Right lobe of liver (tissue), 6 donors: ENCODE results near the gene TTC7B. TPM values are rescaled to one million over a fixed set of nuclear protein-coding genes. Genes with fewer than 3 reads are reported as not detected.

ENCODE experiments used
- ATAC-seq, 4 donors: fragments of 200-7000 bp; cut with Tn5 transposase; one replicate each; pipeline ENCODE4 v1.9.1; 2020; ENCODE audit warnings: mild to moderate bottlenecking in 4 of 4, moderate library complexity in 4 of 4
- DNase-seq, 3 donors: peaks; one replicate each; pipeline ENCODE4 v3.0.0-alpha.2; 2020
- H3K27ac ChIP-seq, 3 donors: fragments of 200-600 bp; one replicate each; pipeline ENCODE4 v1.8.0; 2022
- H3K27me3 ChIP-seq, 2 donors: fragments of 200-600 bp; one replicate each; pipeline ENCODE4 v1.8.0; 2022
- H3K36me3 ChIP-seq, 4 donors: fragments of 200-600 bp; sonication (generic) in 1 of 4; one replicate each; pipeline versions ENCODE4 v1.5.1 to v1.8.0; 2017 to 2022; ENCODE audit warnings: control low read depth in 1 of 4
- H3K4me1 ChIP-seq, 4 donors: fragments of 200-600 bp; sonication (generic) in 1 of 4; one replicate each; pipeline versions ENCODE4 v1.5.1 to v1.8.0; 2017 to 2022; ENCODE audit warnings: control low read depth in 1 of 4
- H3K4me3 ChIP-seq, 3 donors: fragments of 200-600 bp; one replicate each; pipeline ENCODE4 v1.8.0; 2022
- H3K9me3 ChIP-seq, 4 donors: fragments of 200-600 bp; sonication (generic) in 1 of 4; one replicate each; pipeline versions ENCODE4 v1.5.1 to v1.8.0; 2017 to 2022; ENCODE audit warnings: control low read depth in 1 of 4
- POLR2A ChIP-seq: fragments of 450-650 bp; IDR thresholded peaks from one replicate; pipeline ENCODE4 v1.6.1; 2017; ENCODE audit warnings: antibody characterized with exemption, mild to moderate bottlenecking
- WGBS: methylation state at CpG from one replicate; pipeline ENCODE4 v1.1.6; 2018; ENCODE audit warnings: low coverage, low lambda C conversion rate; ENCODE audit not compliant: insufficient coverage; ENCODE audit errors: missing lambda C conversion rate; 5-methylcytosine and 5-hydroxymethylcytosine counted together
- intact Hi-C, 2 donors: fragments of 100-400 bp; cut with DNase I; formaldehyde crosslinking; loops; one replicate each; pipeline versions ENCODE4 v1.11.2 to v1.14.1; 2022
- total RNA-seq, 6 experiments: library from RNA; depleted of rRNA in 2 of 6; stranded (reverse); fragments of >200 nt in 2 of 6; fragmentation: NEBNext Ultra II Directional in 3 of 6; extraction: Animal tissue kit (Norgen Biotek cat#: 25700) in 3 of 6; gene quantifications; one replicate each; pipeline versions ENCODE4 v1.1.0 to v1.2.4, GENCODE V29; 2016 to 2023
- TF ChIP-seq, protein P1 (sequence below), 4 donors: fragments of 200-600 bp in 3 of 4; fragments of 450-650 bp in 1 of 4; IDR thresholded peaks; one replicate each; pipeline versions ENCODE4 v1.5.1 to v1.8.0; 2016 to 2022; ENCODE audit warnings: antibody characterized with exemption in 4 of 4, mild to moderate bottlenecking in 2 of 4
- donor health status: DM: no; HTN: yes; CAD: no.
- donor health status: DM: no; HTN: no; CAD: no.
- donor health status: DM: no; HTN: no; CAD: no.
- donor health status: DM: no; HTN: yes; CAD: no.
- donor health status: DM: no; HTN: yes; CAD: no.

The TTC7B gene
- total RNA-seq, 6 experiments from 2014 or later, result 18.4 to 56.1 (median 37.5) TPM

DNA sequence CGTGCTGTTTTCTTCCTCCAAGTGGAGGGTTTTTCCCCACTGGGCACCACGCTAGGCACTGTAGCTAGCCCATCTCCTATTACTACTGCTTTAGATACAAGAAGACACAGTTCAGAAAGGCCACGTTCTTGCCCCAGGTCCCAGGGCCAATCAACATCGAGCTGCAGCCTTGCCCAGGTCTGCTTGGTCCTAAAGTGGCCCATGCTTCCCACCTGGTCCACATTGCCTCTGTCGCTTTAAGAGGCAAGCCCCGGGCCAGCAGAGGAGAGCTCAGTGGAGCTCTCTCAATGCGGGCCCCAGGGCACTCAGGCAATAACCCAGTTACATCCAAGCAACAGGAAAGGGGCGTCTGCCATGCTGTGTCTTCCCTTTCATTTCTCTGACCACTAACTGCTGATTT lies 271.3 kb downstream of the TTC7B start:
- H3K9me3 ChIP-seq, result no peaks in the 10 kb centered on the region
- no peak overlapping the region for H3K4me3 ChIP-seq
- H3K36me3 ChIP-seq, result peaks cover 0 to 3% (median 0%) of the 10 kb centered on the region in 4 donors
- DNase-seq (no peak), ATAC-seq (no peak)
- WGBS, result 89% methylated on average over 3 of the region's 8 CpGs
- intact Hi-C loops, result no loop called here
- no peak overlapping the region for H3K27ac ChIP-seq
- no peaks in the 10 kb centered on the region for H3K4me1 ChIP-seq
- TF ChIP-seq, protein P1, sequence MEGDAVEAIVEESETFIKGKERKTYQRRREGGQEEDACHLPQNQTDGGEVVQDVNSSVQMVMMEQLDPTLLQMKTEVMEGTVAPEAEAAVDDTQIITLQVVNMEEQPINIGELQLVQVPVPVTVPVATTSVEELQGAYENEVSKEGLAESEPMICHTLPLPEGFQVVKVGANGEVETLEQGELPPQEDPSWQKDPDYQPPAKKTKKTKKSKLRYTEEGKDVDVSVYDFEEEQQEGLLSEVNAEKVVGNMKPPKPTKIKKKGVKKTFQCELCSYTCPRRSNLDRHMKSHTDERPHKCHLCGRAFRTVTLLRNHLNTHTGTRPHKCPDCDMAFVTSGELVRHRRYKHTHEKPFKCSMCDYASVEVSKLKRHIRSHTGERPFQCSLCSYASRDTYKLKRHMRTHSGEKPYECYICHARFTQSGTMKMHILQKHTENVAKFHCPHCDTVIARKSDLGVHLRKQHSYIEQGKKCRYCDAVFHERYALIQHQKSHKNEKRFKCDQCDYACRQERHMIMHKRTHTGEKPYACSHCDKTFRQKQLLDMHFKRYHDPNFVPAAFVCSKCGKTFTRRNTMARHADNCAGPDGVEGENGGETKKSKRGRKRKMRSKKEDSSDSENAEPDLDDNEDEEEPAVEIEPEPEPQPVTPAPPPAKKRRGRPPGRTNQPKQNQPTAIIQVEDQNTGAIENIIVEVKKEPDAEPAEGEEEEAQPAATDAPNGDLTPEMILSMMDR (IDR thresholded peaks at IDR 0.05), result no peak
- no peak for TF ChIP-seq POLR2A
- no peaks in the 10 kb centered on the region for H3K27me3 ChIP-seq

DNA sequence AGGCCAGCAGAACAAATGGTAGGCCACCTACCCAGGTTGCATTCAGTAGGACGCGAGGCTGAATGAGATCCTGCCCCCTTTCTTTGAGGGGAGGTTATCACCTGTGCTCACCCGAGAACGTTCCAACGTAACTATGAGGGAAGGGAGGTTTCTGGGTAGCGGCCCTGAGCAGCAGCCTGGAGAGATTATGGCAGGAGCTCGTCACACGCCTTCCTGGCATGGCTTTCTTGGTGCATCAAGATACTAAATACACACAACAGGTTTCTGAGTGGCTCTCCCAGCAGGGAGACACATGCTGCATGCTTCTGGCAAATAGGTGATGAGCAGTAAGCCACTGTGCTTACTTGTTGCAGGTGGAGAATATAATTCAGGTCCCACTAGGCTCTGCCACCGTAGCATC lies 271.7 kb downstream of the TTC7B start:
- TF ChIP-seq, protein P1 (IDR thresholded peaks at IDR 0.05), result no peak
- no peak for TF ChIP-seq POLR2A
- H3K4me1 ChIP-seq, result no peaks in the 10 kb centered on the region
- no peak overlapping the region for H3K4me3 ChIP-seq
- 91% methylated on average over 7 of the region's 9 CpGs for WGBS
- no peak overlapping the region for H3K27ac ChIP-seq
- intact Hi-C loops, result no loop called here
- H3K27me3 ChIP-seq, result no peaks in the 10 kb centered on the region
- DNase-seq (no peak), ATAC-seq (no peak)
- H3K9me3 ChIP-seq, result no peaks in the 10 kb centered on the region
- H3K36me3 ChIP-seq, result peaks cover 0 to 7% (median 0%) of the 10 kb centered on the region in 4 donors

DNA sequence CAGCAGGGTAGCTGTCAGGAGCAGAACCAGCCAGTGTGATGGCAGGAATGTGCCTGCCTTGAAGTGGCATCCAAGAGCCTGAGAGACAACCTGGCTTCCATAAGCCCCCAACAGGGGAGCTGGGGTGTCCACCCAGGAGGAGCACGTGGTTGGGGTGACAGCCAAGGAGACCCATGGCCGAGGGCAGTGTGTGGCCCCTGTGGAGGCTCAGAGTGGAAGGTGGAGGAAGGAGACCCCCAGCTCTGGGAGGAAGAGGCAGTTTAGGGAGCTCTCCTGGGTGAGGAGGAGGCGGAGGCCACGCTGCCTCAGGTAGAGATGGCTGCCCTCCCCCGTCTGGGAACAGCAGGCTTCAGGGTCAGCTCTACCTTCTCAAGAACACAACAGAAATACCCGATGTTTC lies 272.4 kb downstream of the TTC7B start:
- H3K4me1 ChIP-seq, result no peaks in the 10 kb centered on the region
- ATAC-seq (no peak), DNase-seq (no peak)
- WGBS, result 100% methylated on average over 1 of the region's 6 CpGs
- intact Hi-C loops, result no loop called here
- peaks cover 0 to 7% (median 0%) of the 10 kb centered on the region in 4 donors for H3K36me3 ChIP-seq
- no peaks in the 10 kb centered on the region for H3K9me3 ChIP-seq
- no peaks in the 10 kb centered on the region for H3K27me3 ChIP-seq
- H3K27ac ChIP-seq, result no peak overlapping the region
- H3K4me3 ChIP-seq, result no peak overlapping the region
- TF ChIP-seq, protein P1 (IDR thresholded peaks at IDR 0.05), result no peak
- TF ChIP-seq POLR2A, result no peak

DNA sequence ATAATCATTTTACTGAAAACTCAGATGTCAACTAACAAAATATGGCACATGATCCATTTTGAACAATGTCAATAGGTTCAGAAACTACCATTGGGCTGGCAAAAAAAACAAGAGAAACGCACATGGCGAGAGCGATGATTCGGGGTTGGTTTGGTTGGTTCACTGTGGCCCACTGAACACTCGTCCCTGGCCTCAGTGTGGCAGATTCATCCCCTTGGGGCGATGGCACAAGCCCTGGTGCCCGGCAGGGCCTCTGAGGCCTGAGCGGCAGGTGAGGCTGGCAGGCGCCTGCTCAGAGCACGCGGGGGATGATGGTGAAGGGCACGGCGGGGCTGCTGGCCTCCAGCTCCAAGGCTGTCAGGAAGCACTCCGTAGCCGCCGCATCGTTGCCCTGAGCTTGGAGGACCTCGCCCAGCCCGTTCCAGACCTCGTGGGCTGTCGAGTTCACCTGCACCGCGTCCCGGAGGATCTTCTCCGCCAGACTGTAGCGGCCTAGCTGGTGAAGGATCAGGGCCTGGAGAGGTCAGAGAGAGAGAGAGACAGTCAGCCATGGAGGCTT lies 275.1 kb downstream of the TTC7B start:
- DNase-seq (no peak), ATAC-seq (no peak)
- no peaks in the 10 kb centered on the region for H3K4me1 ChIP-seq
- no peak overlapping the region for H3K4me3 ChIP-seq
- intact Hi-C loops, result no loop called here
- H3K9me3 ChIP-seq, result no peaks in the 10 kb centered on the region
- TF ChIP-seq, protein P1 (IDR thresholded peaks at IDR 0.05), result no peak
- no peak for TF ChIP-seq POLR2A
- peaks cover 0 to 7% (median 0%) of the 10 kb centered on the region in 4 donors for H3K36me3 ChIP-seq
- 93% methylated on average over 5 of the region's 26 CpGs for WGBS
- no peaks in the 10 kb centered on the region for H3K27me3 ChIP-seq
- no peak overlapping the region for H3K27ac ChIP-seq
